Activated T-cell treated with anti-CD3 and anti-CD28 coated beads, Interleukin-2, amount 50 U/mL, for 4 hours (primary cell): Measurements from ENCODE around the gene NFYB. TPM values are rescaled to one million over a fixed set of nuclear protein-coding genes. Genes with fewer than 3 reads are reported as not detected.

Experiments
- ATAC-seq, 2 donors: fragments of 200-7000 bp; cut with Tn5 transposase; one replicate each; pipeline ENCODE4 v1.10.0; 2021
- DNase-seq: peaks from one replicate; pipeline ENCODE4 v3.0.0-alpha.2; 2020
- H3K27me3 Mint-ChIP-seq: one replicate; pipeline ENCODE4 v1.8.0; 2021; ENCODE audit warnings: low read depth, mixed read lengths
- H3K36me3 Mint-ChIP-seq: one replicate; pipeline ENCODE4 v1.8.0; 2022; ENCODE audit warnings: mixed read lengths; ENCODE audit not compliant: insufficient read depth
- H3K4me1 Mint-ChIP-seq: one replicate; pipeline ENCODE4 v1.8.0; 2021; ENCODE audit warnings: low read depth, mixed read lengths
- H3K4me3 Mint-ChIP-seq: one replicate; pipeline ENCODE4 v1.8.0; 2021; ENCODE audit warnings: mild to moderate bottlenecking, moderate library complexity, mixed read lengths
- H3K9me3 Mint-ChIP-seq: one replicate; pipeline ENCODE4 v1.8.0; 2021; ENCODE audit warnings: mixed read lengths
- total RNA-seq, 3 donors: library from RNA; stranded (reverse); gene quantifications; one replicate each; pipeline ENCODE4 v1.2.1, GENCODE V29; 2021

The NFYB gene
- total RNA-seq, 3 donors from 2014 or later, result 20.6 to 25.7 (median 22.9) TPM

- DNase-seq (no peak), ATAC-seq (no peak)
Observed at GRCh38 chr12:104072099-104072498, 65.9 kb downstream of the NFYB start.

More at GRCh38 chr12:104072099-104072498, 65.9 kb downstream of the NFYB start:
- peaks cover 21% of the 10 kb centered on the region for H3K4me1 Mint-ChIP-seq
- no peaks in the 10 kb centered on the region for H3K27me3 Mint-ChIP-seq
- H3K9me3 Mint-ChIP-seq, result no peaks in the 10 kb centered on the region
- peaks cover 26% of the 10 kb centered on the region for H3K36me3 Mint-ChIP-seq
- H3K4me3 Mint-ChIP-seq, result no peak overlapping the region

Other genes starting within 250 kb of the NFYB start
- 100 to 1,000 TPM; 422 to 538 (median 503) TPM for gene HSP90B1, start 207.8 kb downstream of the NFYB start, total RNA-seq
- gene TDG, start 172.3 kb downstream of the NFYB start, total RNA-seq, result 10 to 100 TPM; 49.6 to 58.3 (median 50.0) TPM
- under 1 TPM in 1 of 3 donors, not detected in 2; 0.16 TPM for gene GLT8D2, start 88.0 kb downstream of the NFYB start, total RNA-seq
- 1 to 10 TPM; 7.5 to 8.0 (median 7.6) TPM for gene HCFC2, start 73.7 kb downstream of the NFYB start, total RNA-seq
- gene TXNRD1, start 77.6 kb upstream of the NFYB start, total RNA-seq, result 100 to 1,000 TPM; 157 to 195 (median 162) TPM
- gene EID3, start 165.5 kb upstream of the NFYB start, total RNA-seq, result 1 to 10 TPM; 5.0 to 6.2 (median 5.5) TPM